Adrenal gland (tissue), 12 donors: ENCODE data around the gene ABCD1. TPM values are rescaled to one million over a fixed set of nuclear protein-coding genes. Genes with fewer than 3 reads are reported as not detected.

ENCODE experiments used
- DNase-seq, 7 donors: peaks; one replicate each; pipeline ENCODE4 v3.0.0-alpha.2; 2019 to 2020
- H3K27ac ChIP-seq, 5 donors: fragments of 200-600 bp; sonication (generic) in 4 of 5; 1 replicate in 3 of 5; 2 replicates in 2 of 5; pipeline versions ENCODE4 v1.5.1 to v1.8.0; 2016 to 2020; ENCODE audit warnings: mild to moderate bottlenecking in 1 of 5
- H3K27me3 ChIP-seq: fragments of 200-600 bp; 2 replicates; pipeline ENCODE4 v1.8.0; 2021
- H3K36me3 ChIP-seq, 2 donors: fragments of 200-600 bp; replicated peaks in 1 of 2; 1 replicate in 1 of 2; 2 replicates in 1 of 2; pipeline versions ENCODE4 v1.5.1 to v1.8.0; 2018 to 2022
- H3K4me1 ChIP-seq, 2 donors: fragments of 200-600 bp; replicated peaks in 1 of 2; 1 replicate in 1 of 2; 2 replicates in 1 of 2; pipeline versions ENCODE4 v1.5.1 to v1.8.0; 2018 to 2021
- H3K4me3 ChIP-seq, 4 donors: fragments of 200-600 bp; sonication (generic) in 3 of 4; one replicate each; pipeline ENCODE4 v1.5.1; 2016 to 2018
- H3K9me3 ChIP-seq, 3 donors: fragments of 200-600 bp; sonication (generic) in 1 of 3; replicated peaks in 1 of 3; 1 replicate in 2 of 3; 2 replicates in 1 of 3; pipeline versions ENCODE4 v1.5.1 to v1.8.0; 2016 to 2021
- POLR2A ChIP-seq, 2 donors: fragments of 450-650 bp; IDR thresholded peaks; one replicate each; pipeline ENCODE4 v1.6.1; 2017; ENCODE audit warnings: antibody characterized with exemption in 2 of 2, mild to moderate bottlenecking in 2 of 2, moderate library complexity in 1 of 2
- WGBS, 4 donors: extraction: QIAGEN DNeasy Blood & Tissue Kit in 2 of 4; methylation state at CpG; one replicate each; pipeline versions ENCODE4 v1.1.5 to v1.1.7; 2013 to 2017; 5-methylcytosine and 5-hydroxymethylcytosine counted together
- intact Hi-C, 2 donors: fragments of 100-400 bp; cut with DNase I; formaldehyde crosslinking; loops; one replicate each; pipeline versions ENCODE4 v1.14.1 to v1.15.0; 2022 to 2023
- polyA plus RNA-seq, 3 donors: library from polyadenylated mRNA; stranded (reverse); fragments of 200-250 nt in 2 of 3; fragments of 350-450 nt in 1 of 3; fragmentation: Illumina TruSeq in 1 of 3; extraction: RNeasy Lipid Tissue Mini Kit (QIAGEN cat#74804) in 1 of 3; gene quantifications; one replicate each; pipeline ENCODE4 v1.2.3, GENCODE V29; 2013 to 2014
- total RNA-seq, 9 donors: library from RNA; depleted of rRNA in 4 of 9; stranded (reverse); fragments of >200 nt in 4 of 9; fragments of 120-200 nt in 1 of 9; fragmentation: NEBNext Ultra II Directional in 1 of 9; extraction: Animal tissue kit (Norgen Biotek cat#: 25700) in 1 of 9; gene quantifications; one replicate each; pipeline versions ENCODE4 v1.1.0 to v1.2.4, GENCODE V29; 2013 to 2023
- TF ChIP-seq, protein P1 (sequence below), 6 experiments: fragments of 450-650 bp in 4 of 6; fragments of 200-600 bp in 2 of 6; sonication (generic) in 1 of 6; IDR thresholded peaks; 1 replicate in 5 of 6; 2 replicates in 1 of 6; pipeline versions ENCODE4 v1.5.1 to v1.8.0; 2016 to 2021; ENCODE audit warnings: antibody characterized with exemption in 6 of 6, mild to moderate bottlenecking in 2 of 6, moderate library complexity in 1 of 6
- donor health status: healthy with polysubstance abuse.
- donor health status: Bipolar disorder and iron deficiency.
- donor health status: DM: yes; HTN: yes; CAD: no.
- donor health status: DM: no; HTN: no; CAD: no.
- donor health status: DM: no; HTN: no; CAD: no.
- donor health status: DM: yes; HTN: yes; CAD: no.

The ABCD1 gene
- total and polyA plus RNA-seq, 12 donors, result 29.6 to 78.0 (median 50.4) TPM

DNA sequence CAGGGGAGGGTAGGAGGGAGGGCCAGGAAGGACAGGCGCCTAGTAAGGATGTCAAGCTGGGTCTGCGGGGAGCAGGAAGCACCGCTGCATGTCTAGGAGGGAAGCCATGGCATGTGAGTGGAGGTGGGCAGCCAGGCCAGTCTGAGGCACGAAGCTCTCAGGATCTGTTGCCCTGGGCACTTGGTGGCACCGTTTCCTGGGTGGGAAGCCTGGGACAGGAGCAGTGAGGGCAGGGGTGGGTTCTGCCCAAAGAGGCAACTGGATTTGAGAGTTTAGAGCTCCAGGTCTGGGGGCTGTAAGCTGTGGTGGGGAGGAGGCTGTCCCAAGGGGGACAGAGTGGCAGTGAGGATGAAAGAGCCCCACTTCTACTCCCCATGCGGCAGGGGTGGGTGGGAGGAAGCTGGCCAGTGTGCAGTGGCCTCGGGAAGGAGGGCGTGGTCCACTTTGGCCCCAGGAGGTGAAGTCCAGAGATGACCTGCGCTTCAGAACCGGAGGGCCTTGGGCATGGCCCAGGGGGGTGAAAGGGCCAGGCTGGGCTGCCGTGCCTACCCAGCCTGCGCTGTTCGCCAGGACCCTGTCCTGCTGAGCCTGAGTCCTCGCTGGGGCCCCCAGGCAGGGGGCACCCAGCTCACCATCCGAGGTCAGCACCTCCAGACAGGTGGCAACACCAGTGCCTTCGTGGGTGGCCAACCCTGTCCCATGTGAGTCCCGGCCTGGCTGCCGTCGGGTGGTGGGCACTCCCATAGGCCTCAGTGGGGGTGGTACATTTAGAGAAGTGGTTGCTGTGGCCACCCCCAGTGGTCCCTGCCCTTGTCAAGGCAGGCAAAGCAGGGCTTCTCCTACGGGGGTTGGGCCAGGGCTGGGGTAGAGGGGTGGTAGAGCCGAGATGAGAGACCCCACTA, 47.9 kb downstream of the ABCD1 start:
- H3K4me3 ChIP-seq, result no peak overlapping the region
- DNase-seq, result no peak
- 77 to 88% (median 82%) methylated on average over 2 to 21 of the region's 21 CpGs for WGBS, 4 donors
- intact Hi-C loops, result no loop called here
- no peaks in the 10 kb centered on the region for H3K4me1 ChIP-seq
- H3K36me3 ChIP-seq, result peaks cover 0 to 16% of the 10 kb centered on the region in 2 donors
- no peaks in the 10 kb centered on the region for H3K9me3 ChIP-seq
- no peak for TF ChIP-seq POLR2A (IDR thresholded peaks at IDR 0.05)
- TF ChIP-seq, protein P1, sequence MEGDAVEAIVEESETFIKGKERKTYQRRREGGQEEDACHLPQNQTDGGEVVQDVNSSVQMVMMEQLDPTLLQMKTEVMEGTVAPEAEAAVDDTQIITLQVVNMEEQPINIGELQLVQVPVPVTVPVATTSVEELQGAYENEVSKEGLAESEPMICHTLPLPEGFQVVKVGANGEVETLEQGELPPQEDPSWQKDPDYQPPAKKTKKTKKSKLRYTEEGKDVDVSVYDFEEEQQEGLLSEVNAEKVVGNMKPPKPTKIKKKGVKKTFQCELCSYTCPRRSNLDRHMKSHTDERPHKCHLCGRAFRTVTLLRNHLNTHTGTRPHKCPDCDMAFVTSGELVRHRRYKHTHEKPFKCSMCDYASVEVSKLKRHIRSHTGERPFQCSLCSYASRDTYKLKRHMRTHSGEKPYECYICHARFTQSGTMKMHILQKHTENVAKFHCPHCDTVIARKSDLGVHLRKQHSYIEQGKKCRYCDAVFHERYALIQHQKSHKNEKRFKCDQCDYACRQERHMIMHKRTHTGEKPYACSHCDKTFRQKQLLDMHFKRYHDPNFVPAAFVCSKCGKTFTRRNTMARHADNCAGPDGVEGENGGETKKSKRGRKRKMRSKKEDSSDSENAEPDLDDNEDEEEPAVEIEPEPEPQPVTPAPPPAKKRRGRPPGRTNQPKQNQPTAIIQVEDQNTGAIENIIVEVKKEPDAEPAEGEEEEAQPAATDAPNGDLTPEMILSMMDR (IDR thresholded peaks at IDR 0.05), result no peak
- H3K27ac ChIP-seq, result no peak overlapping the region
- H3K27me3 ChIP-seq, result no peaks in the 10 kb centered on the region

DNA sequence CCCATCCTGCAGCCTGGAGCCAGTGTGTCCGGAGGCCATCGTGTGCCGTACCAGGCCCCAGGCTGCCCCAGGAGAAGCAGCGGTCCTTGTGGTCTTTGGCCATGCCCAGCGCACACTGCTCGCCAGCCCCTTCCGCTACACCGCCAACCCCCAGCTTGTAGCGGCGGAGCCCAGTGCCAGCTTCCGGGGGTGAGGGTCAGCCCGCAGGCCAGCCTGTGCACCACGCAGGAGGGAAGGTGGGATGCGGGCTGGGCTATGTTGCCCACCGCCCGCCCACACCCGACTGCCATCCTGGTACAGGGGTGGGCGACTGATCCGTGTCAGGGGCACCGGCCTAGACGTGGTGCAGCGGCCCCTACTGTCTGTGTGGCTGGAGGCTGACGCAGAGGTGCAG, 48.6 kb downstream of the ABCD1 start:
- H3K36me3 ChIP-seq, result peaks cover 0 to 16% of the 10 kb centered on the region in 2 donors
- 92 to 100% (median 96%) methylated on average over 2 to 23 of the region's 23 CpGs; no CpG with 5 or more reads in 1 of the 4 donors for WGBS, 4 donors

DNA sequence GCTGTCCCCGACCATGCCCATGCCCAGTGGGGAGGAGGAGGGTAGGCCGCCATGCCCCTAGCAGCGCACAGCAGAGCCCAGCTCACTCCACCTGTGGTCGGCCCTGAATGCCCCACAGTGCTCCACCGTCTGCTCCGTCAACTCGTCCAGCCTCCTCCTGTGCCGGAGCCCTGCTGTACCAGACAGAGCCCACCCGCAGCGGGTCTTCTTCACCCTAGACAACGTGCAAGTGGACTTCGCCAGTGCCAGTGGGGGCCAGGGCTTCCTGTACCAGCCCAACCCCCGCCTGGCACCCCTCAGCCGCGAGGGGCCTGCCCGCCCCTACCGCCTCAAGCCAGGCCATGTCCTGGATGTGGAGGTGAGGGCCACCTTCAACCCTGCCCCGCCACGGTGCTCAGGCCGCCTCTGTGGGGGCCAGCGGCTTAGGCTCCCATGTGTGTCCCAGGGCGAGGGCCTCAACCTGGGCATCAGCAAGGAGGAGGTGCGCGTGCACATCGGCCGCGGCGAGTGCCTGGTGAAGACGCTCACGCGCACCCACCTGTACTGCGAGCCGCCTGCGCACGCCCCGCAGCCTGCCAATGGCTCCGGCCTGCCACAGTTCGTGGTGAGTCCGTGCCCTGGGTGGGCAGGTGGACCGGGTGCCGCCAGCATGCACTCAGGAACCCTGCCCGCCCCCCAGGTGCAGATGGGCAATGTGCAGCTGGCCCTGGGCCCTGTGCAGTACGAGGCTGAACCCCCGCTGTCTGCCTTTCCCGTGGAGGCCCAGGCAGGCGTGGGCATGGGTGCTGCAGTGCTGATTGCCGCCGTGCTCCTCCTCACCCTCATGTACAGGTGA, 49.3 kb downstream of the ABCD1 start:
- no peaks in the 10 kb centered on the region for H3K27me3 ChIP-seq
- no peak overlapping the region for H3K27ac ChIP-seq
- no peak for DNase-seq
- intact Hi-C loops, result no loop called here
- no peaks in the 10 kb centered on the region for H3K4me1 ChIP-seq
- peaks cover 0 to 16% of the 10 kb centered on the region in 2 donors for H3K36me3 ChIP-seq
- no peaks in the 10 kb centered on the region for H3K9me3 ChIP-seq
- H3K4me3 ChIP-seq, result no peak overlapping the region
- TF ChIP-seq, protein P1 (IDR thresholded peaks at IDR 0.05), result no peak
- no peak for TF ChIP-seq POLR2A (IDR thresholded peaks at IDR 0.05)
- 92 to 95% (median 94%) methylated on average over 7 to 48 of the region's 48 CpGs for WGBS, 4 donors

More for the DNA sequence above, 48.6 kb downstream of the ABCD1 start:
- H3K4me3 ChIP-seq, result no peak overlapping the region
- H3K27ac ChIP-seq, result no peak overlapping the region
- no peak for DNase-seq
- intact Hi-C loops, result no loop called here
- no peak for TF ChIP-seq POLR2A (IDR thresholded peaks at IDR 0.05)
- TF ChIP-seq, protein P1 (IDR thresholded peaks at IDR 0.05), result no peak
- no peaks in the 10 kb centered on the region for H3K9me3 ChIP-seq
- H3K27me3 ChIP-seq, result no peaks in the 10 kb centered on the region
- H3K4me1 ChIP-seq, result no peaks in the 10 kb centered on the region
